Activated CD8-positive, alpha-beta memory T cell treated with anti-CD3 and anti-CD28 coated beads, Interleukin-2, amount 10 ng/mL, durations not matched to agents 7 days and 5 days (primary cell): ENCODE results near the gene GSTA4. TPM values are rescaled to one million over a fixed set of nuclear protein-coding genes. Genes with fewer than 3 reads are reported as not detected.

ENCODE experiments used
- ATAC-seq: fragments of 150-1000 bp; cut with Tn5 transposase; one replicate; pipeline ENCODE4 v1.10.0; 2021; ENCODE audit warnings: moderate library complexity
- CTCF ChIA-PET: fragments of 350-600 bp; sonication (Branson Sonifier 250); formaldehyde crosslinking; loops from one replicate; lab custom pipeline; 2021; ENCODE audit warnings: antibody characterized with exemption; lab: Charles Lee
- DNase-seq: peaks from one replicate; pipeline ENCODE4 v3.0.0-alpha.2; 2020
- H3K27ac Mint-ChIP-seq: one replicate; pipeline ENCODE4 v1.8.0; 2021; ENCODE audit warnings: mild to moderate bottlenecking, mixed read lengths
- H3K27me3 Mint-ChIP-seq: one replicate; pipeline ENCODE4 v1.8.0; 2021; ENCODE audit warnings: mixed read lengths
- H3K36me3 Mint-ChIP-seq: one replicate; pipeline ENCODE4 v1.8.0; 2021; ENCODE audit warnings: mild to moderate bottlenecking, mixed read lengths
- H3K4me1 Mint-ChIP-seq: one replicate; pipeline ENCODE4 v1.8.0; 2021; ENCODE audit warnings: mixed read lengths
- H3K4me3 Mint-ChIP-seq: one replicate; pipeline ENCODE4 v1.8.0; 2021; ENCODE audit warnings: mild to moderate bottlenecking, moderate library complexity, mixed read lengths
- H3K9me3 Mint-ChIP-seq: one replicate; pipeline ENCODE4 v1.8.0; 2022; ENCODE audit warnings: low read depth, mixed read lengths
- total RNA-seq, 2 experiments: library from RNA; stranded (reverse); gene quantifications; one replicate each; pipeline ENCODE4 v1.2.3, GENCODE V29; 2021

GSTA4 gene
- total RNA-seq, 2 experiments from 2014 or later: 2.9 to 5.8 TPM

DNA sequence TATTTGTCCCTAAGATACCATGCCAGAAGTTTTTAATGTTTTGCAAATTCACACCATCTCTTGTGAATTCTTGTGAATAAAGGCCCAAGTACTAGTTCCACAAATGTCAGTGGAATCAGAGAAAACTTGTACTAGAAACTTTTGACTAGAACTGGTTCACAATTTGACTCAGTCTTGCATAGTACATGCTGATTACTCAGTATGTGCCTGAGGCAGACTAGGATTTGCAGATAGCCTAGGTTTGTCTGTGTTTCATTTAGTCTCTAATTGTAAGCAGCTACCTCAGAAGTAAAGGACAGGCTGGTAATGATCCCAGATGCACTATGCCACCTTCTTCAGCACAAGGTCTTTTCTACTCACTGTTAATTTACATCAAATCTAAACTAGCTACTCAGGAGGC lies 34.2 kb upstream of the GSTA4 start:
- no peaks in the 10 kb centered on the region for H3K9me3 Mint-ChIP-seq
- DNase-seq (no peak), ATAC-seq (no peak)
- H3K36me3 Mint-ChIP-seq: peaks cover 3% of the 10 kb centered on the region
- peaks cover 4% of the 10 kb centered on the region for H3K4me1 Mint-ChIP-seq
- no peak overlapping the region for H3K4me3 Mint-ChIP-seq
- no peak overlapping the region for H3K27ac Mint-ChIP-seq
- H3K27me3 Mint-ChIP-seq: no peaks in the 10 kb centered on the region
- CTCF ChIA-PET: no interaction called here

GRCh38 chr6:53028467-53028866 lies 33.4 kb upstream of the GSTA4 start:
- peaks cover 3% of the 10 kb centered on the region for H3K36me3 Mint-ChIP-seq
- H3K9me3 Mint-ChIP-seq: no peaks in the 10 kb centered on the region
- no peak overlapping the region for H3K27ac Mint-ChIP-seq
- no peaks in the 10 kb centered on the region for H3K27me3 Mint-ChIP-seq
- H3K4me3 Mint-ChIP-seq: no peak overlapping the region
- ATAC-seq (no peak), DNase-seq (no peak)
- CTCF ChIA-PET: no interaction called here
- peaks cover 4% of the 10 kb centered on the region for H3K4me1 Mint-ChIP-seq

DNA sequence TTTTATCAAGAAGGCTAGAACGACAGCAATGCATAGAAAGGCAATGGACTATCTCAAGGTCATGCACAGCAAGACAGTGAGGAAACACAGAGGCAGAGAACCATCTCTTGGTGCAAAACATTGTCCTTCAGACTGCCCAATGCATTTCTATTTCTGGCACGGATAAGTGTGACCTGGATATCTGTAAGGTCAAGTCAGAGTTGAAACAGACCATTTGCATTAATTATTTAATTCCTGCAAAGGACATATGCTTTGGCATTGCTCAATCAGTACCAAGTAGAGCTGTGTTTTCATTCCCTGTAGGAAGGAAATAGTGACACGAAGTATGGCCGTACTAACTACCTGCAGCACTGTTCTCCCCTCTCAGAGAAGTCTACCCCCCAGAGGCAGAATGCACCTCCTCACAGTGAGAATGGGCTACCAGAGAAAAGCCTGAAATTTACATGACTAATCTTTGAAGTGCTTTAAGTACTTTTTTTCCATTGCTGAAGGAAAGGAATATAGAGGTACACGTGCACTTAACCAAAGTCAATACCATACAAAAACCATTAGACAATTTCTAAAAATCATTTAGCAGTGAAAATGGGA lies 32.1 kb upstream of the GSTA4 start:
- H3K36me3 Mint-ChIP-seq: peaks cover 3% of the 10 kb centered on the region
- DNase-seq: no peak
- H3K4me3 Mint-ChIP-seq: no peak overlapping the region
- H3K27me3 Mint-ChIP-seq: no peaks in the 10 kb centered on the region
- no peak overlapping the region for H3K27ac Mint-ChIP-seq
- H3K4me1 Mint-ChIP-seq: peaks cover 4% of the 10 kb centered on the region
- no peaks in the 10 kb centered on the region for H3K9me3 Mint-ChIP-seq
- CTCF ChIA-PET: no interaction called here
- no peak for ATAC-seq

DNA sequence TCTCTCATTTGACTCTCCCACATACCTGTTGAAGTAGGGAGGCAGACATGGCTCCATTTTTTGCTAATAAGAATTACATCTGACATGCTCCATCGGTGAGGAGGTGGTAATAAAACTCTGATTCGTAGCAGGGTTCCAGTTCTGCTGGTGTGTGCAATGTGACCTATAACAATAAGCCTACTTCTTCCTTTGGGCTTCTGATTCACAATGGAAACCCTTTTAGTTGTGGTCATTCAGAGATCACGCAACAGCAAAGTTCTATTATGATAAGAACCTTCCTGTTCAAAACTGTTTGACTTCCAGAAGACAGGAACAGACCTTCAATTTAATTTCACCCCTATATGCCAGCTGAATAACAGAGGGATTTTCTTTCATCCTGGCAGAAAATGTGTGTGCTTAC lies 31.4 kb upstream of the GSTA4 start:
- CTCF ChIA-PET: no interaction called here
- ATAC-seq (no peak), DNase-seq (no peak)
- Mint-ChIP-seq H3K4me3 (no peak overlapping the region), H3K27me3 (no peaks in the 10 kb centered on the region), H3K27ac (no peak overlapping the region), H3K9me3 (no peaks in the 10 kb centered on the region), H3K36me3 (peaks cover 3% of the 10 kb centered on the region), H3K4me1 (peaks cover 4% of the 10 kb centered on the region)

DNA sequence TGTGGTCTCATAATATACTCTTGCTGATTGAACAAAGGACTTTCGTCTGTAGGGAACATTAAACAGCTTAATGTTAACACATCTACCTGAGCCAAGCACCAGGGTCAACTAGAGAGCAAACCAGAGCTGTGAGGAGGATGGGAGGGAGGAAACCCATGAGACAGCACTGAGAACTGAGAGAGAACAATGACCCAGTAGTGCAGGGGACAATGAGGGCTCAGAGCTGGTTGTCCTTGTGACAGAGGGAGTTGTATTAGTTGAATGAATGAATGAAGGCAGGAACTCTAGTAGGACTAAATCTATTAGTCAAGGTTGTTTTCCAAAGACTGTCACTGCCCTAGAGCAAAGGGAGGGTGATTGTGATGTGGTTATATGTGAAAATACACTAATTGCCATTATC lies 28.2 kb upstream of the GSTA4 start:
- Mint-ChIP-seq H3K4me3 (no peak overlapping the region), H3K9me3 (no peaks in the 10 kb centered on the region), H3K4me1 (peaks cover 2% of the 10 kb centered on the region), H3K27me3 (no peaks in the 10 kb centered on the region), H3K36me3 (peaks cover 4% of the 10 kb centered on the region), H3K27ac (no peak overlapping the region)
- DNase-seq: no peak
- CTCF ChIA-PET: no interaction called here
- no peak for ATAC-seq

DNA sequence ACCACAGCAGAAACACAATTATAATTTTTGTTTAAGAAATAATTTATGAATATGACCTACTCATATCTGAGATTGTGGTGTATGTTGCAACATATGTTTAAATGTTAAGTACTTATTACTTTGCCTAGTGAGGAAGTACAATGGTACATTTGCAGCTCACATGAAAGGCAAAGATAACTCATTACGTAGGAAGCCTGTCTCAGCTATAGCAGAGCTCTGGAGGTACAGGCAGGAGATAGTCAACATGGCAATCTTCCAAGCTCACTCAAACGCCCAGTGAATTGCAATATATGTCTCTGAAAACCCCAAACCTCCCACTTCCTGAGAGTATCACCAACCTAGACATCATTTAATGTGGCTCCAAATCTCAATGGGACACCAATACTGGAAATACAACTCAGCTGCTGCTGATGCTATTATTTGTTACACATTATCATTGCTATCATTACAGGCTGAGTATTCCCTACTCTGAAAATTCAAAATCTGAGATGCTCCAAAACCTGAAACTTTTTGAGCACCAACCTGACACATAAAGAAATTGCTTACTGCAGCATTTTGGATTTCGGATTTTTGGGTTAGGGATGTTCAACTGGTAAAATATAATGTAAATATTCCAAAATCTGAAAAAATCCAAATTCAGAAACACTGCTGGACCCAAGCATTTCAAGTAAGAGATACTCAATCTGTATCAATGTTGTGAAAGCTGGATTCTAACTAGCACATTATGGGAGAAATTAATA lies 25.1 kb upstream of the GSTA4 start:
- H3K4me1 Mint-ChIP-seq: no peaks in the 10 kb centered on the region
- H3K9me3 Mint-ChIP-seq: no peaks in the 10 kb centered on the region
- CTCF ChIA-PET: no interaction called here
- H3K36me3 Mint-ChIP-seq: peaks cover 10% of the 10 kb centered on the region
- DNase-seq: no peak
- no peak overlapping the region for H3K4me3 Mint-ChIP-seq
- H3K27me3 Mint-ChIP-seq: no peaks in the 10 kb centered on the region
- ATAC-seq: no peak
- H3K27ac Mint-ChIP-seq: no peak overlapping the region

DNA sequence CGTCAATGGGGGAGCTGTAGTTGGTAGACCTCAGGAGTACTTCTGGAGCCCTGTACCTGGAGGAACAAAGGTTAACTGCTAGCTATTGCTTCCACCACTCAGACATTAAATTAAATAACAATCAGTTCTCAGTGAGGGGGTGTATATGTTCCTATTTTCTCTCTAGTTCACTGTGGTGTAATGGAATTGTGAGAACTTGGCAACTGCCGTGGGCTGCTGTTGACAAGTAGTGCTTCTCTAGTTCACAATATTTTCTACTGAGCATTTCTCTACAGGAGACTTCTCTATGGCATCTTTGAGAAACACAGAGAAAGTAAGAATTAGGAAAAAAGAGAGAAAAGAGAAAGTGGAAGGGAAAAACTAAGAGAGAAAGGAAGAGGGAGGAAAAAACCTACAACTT lies 23.4 kb upstream of the GSTA4 start:
- no peak overlapping the region for H3K27ac Mint-ChIP-seq
- H3K36me3 Mint-ChIP-seq: peaks cover 10% of the 10 kb centered on the region
- CTCF ChIA-PET: no interaction called here
- H3K4me1 Mint-ChIP-seq: no peaks in the 10 kb centered on the region
- DNase-seq (no peak), ATAC-seq (no peak)
- no peak overlapping the region for H3K4me3 Mint-ChIP-seq
- no peaks in the 10 kb centered on the region for H3K27me3 Mint-ChIP-seq
- no peaks in the 10 kb centered on the region for H3K9me3 Mint-ChIP-seq

DNA sequence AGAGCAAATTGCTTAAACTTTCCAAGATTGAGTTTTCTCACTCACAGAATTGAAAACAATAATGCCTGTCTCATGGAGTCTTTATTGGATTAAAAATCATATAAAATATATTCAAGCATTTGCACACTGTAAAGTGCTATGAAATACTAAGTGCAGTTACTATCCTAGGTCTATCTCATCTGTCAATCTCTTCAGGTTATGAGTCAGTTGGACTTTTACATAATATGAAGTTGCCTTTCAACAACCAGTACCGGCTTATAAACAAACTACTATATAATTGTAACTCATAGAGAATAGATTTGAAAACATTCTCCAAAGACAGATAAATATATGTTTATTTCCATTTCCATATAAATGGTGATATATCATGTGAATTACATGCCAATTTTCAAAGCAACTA lies 20.4 kb upstream of the GSTA4 start:
- Mint-ChIP-seq H3K36me3 (peaks cover 13% of the 10 kb centered on the region), H3K4me3 (no peak overlapping the region)

GRCh38 chr6:53014744-53015143 lies 19.7 kb upstream of the GSTA4 start:
- no peaks in the 10 kb centered on the region for H3K27me3 Mint-ChIP-seq
- no peaks in the 10 kb centered on the region for H3K9me3 Mint-ChIP-seq
- CTCF ChIA-PET: interaction anchor here (0.6 kb wide), 1 partner anchor 468 kb away, joined by 3 read pairs; no protein-coding TSS in a partner anchor
- H3K4me1 Mint-ChIP-seq: no peaks in the 10 kb centered on the region
- H3K4me3 Mint-ChIP-seq: no peak overlapping the region
- DNase-seq (no peak), ATAC-seq (no peak)
- H3K27ac Mint-ChIP-seq: no peak overlapping the region
- H3K36me3 Mint-ChIP-seq: peaks cover 13% of the 10 kb centered on the region

More for the DNA sequence above, 20.4 kb upstream of the GSTA4 start:
- H3K9me3 Mint-ChIP-seq: no peaks in the 10 kb centered on the region
- no peak for ATAC-seq
- no peak for DNase-seq
- CTCF ChIA-PET: interaction anchor here (0.6 kb wide), 1 partner anchor 468 kb away, joined by 3 read pairs; no protein-coding TSS in a partner anchor
- no peak overlapping the region for H3K27ac Mint-ChIP-seq
- H3K4me1 Mint-ChIP-seq: no peaks in the 10 kb centered on the region
- no peaks in the 10 kb centered on the region for H3K27me3 Mint-ChIP-seq

- DNase-seq (no peak), ATAC-seq (no peak)
- H3K36me3 Mint-ChIP-seq: peaks cover 13% of the 10 kb centered on the region
- CTCF ChIA-PET: interaction anchor here (1.2 kb wide), 1 partner anchor 18 kb away, joined by 3 read pairs; no protein-coding TSS in a partner anchor
- H3K4me1 Mint-ChIP-seq: no peaks in the 10 kb centered on the region
- H3K9me3 Mint-ChIP-seq: no peaks in the 10 kb centered on the region
- H3K27me3 Mint-ChIP-seq: no peaks in the 10 kb centered on the region
- no peak overlapping the region for H3K4me3 Mint-ChIP-seq
- H3K27ac Mint-ChIP-seq: no peak overlapping the region
Observed at GRCh38 chr6:53014063-53014462, 19.0 kb upstream of the GSTA4 start.

DNA sequence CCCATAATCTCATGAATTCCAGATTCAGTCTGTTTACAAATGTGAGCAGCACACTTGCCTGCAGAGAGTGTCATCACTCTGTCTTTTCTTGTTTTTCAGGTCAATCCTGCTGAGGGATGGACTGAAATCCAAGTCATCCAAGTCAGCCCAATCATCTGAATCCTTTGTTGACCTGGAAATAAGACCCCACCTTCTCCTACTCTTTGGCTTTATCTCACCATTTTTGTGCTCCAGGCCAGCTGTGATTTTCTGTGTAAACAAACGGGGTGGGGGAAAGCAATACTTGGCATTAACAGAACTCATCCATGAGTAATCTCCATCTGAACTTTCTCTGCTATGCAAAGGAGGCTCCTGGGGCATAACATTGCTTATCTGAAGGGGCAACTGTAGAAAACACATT lies 16.9 kb upstream of the GSTA4 start:
- no peak for DNase-seq
- no peaks in the 10 kb centered on the region for H3K4me1 Mint-ChIP-seq
- H3K36me3 Mint-ChIP-seq: peaks cover 5% of the 10 kb centered on the region
- no peak overlapping the region for H3K4me3 Mint-ChIP-seq
- no peak overlapping the region for H3K27ac Mint-ChIP-seq
- CTCF ChIA-PET: no interaction called here
- no peaks in the 10 kb centered on the region for H3K9me3 Mint-ChIP-seq
- ATAC-seq: no peak
- H3K27me3 Mint-ChIP-seq: no peaks in the 10 kb centered on the region

DNA sequence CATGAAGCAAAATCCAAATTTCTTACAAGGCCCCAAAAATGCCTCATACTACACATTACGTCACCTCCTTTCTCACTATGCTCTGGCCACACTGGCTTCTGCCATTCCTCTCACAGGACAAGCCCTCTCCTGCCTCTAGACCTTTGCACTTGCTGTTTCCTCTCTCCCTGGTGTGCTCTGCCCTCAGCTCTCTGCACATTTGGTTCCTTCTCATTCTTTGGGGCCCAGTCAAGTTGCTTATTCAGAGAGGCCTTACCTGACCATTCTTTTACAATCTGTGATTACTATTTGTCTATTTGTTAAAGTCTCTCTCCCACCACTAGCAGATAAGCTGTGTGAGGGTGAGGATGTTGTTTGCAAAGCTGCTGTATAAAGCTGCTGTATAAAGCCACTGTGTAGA lies 15.4 kb upstream of the GSTA4 start:
- ATAC-seq (no peak), DNase-seq (no peak)
- CTCF ChIA-PET: no interaction called here
- Mint-ChIP-seq H3K9me3 (no peaks in the 10 kb centered on the region), H3K36me3 (peaks cover 7% of the 10 kb centered on the region), H3K27me3 (no peaks in the 10 kb centered on the region), H3K4me3 (no peak overlapping the region), H3K4me1 (no peaks in the 10 kb centered on the region), H3K27ac (no peak overlapping the region)

DNA sequence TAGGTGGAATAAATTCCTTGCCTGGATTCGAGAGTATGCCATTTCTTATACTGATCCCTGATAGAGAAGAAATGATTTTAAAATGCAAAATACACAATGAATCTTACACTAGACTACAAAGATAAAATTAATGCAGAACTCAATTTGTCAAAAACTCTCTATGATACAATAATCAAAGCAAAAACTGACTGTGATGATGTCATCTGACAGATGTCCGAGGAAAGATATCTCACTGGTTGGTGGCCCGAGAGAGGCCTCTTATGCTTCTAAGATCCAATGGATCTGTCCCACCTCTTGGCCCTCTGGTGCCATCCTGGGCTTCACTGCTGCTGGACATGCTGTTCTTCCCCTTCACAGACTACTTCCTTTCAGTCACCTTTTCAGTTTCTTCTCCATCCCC lies 14.4 kb upstream of the GSTA4 start:
- CTCF ChIA-PET: no interaction called here
- Mint-ChIP-seq H3K27me3 (no peaks in the 10 kb centered on the region), H3K27ac (no peak overlapping the region), H3K4me3 (no peak overlapping the region), H3K36me3 (peaks cover 7% of the 10 kb centered on the region), H3K9me3 (no peaks in the 10 kb centered on the region), H3K4me1 (no peaks in the 10 kb centered on the region)
- ATAC-seq (no peak), DNase-seq (no peak)

DNA sequence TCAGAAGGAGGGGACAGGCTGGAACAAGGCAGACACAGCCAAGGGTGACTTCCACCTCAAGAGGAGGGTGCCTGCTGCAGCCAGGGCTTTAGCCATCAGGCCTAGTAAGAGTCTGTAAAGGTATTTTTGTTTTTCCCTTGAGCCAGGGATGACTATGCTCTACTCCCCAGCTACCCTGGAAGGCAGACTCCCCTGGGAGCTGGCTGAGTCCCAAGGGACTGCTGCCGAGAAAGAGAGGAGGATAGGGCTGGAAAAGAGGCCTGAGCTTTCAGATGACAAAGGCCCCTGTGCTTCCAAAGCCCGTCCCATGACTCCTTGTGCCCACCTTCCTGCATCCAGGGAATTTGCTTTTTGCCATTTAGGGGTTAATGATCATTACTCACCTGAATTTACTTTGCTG lies 14.0 kb upstream of the GSTA4 start:
- Mint-ChIP-seq H3K36me3 (peaks cover 7% of the 10 kb centered on the region), H3K4me1 (no peaks in the 10 kb centered on the region), H3K27ac (no peak overlapping the region), H3K9me3 (no peaks in the 10 kb centered on the region), H3K27me3 (no peaks in the 10 kb centered on the region), H3K4me3 (no peak overlapping the region)
- CTCF ChIA-PET: no interaction called here
- DNase-seq (no peak), ATAC-seq (no peak)
